ENCODE data around the gene PLCB3.
"Not testable (repeated sequence)": the region's sequence is repeated elsewhere in the genome, so short reads cannot be mapped to it uniquely, and the experiment has no call there.

PLCB3 gene

GRCh38 chr11:64306563-64306875 lies 55.2 kb downstream of the PLCB3 start:
- DNase-seq: no peak

GRCh38 chr11:64306876-64307622 lies 55.7 kb downstream of the PLCB3 start:
- DNase-seq: no peak

- not testable (repeated sequence) for DNase-seq
Observed at GRCh38 chr11:64307795-64308194, 56.5 kb downstream of the PLCB3 start.

- no peak for DNase-seq
Observed at GRCh38 chr11:64312947-64313346, 61.6 kb downstream of the PLCB3 start.

- no peak for DNase-seq
Observed at GRCh38 chr11:64313491-64314145, 62.3 kb downstream of the PLCB3 start.

- peak; percentile 36 for DNase-seq
Observed at GRCh38 chr11:64314146-64314804, 62.9 kb downstream of the PLCB3 start.

- no peak for DNase-seq
Observed at GRCh38 chr11:64314805-64315561, 63.7 kb downstream of the PLCB3 start.

- not testable (repeated sequence) for DNase-seq
Observed at GRCh38 chr11:64315667-64316526, 64.6 kb downstream of the PLCB3 start.

GRCh38 chr11:64316672-64317324 lies 65.5 kb downstream of the PLCB3 start:
- peak; percentile 55 for DNase-seq

GRCh38 chr11:64317325-64317960 lies 66.1 kb downstream of the PLCB3 start, which contains the start of gene TRMT112:
TRMT112 (minus strand) TSS chr11:64317559; CDS start chr11:64317526, 33 bp downstream.
- DNase-seq: peak; percentile 98

GRCh38 chr11:64317961-64318765 lies 66.8 kb downstream of the PLCB3 start, which contains the start of gene PRDX5:
PRDX5 (plus strand) TSS chr11:64318121; CDS start chr11:64318216, 95 bp downstream.
- peak; percentile 96 for DNase-seq

Measured in NCI-H82 (cell line).